Stimulated activated CD4-positive, alpha-beta T cell treated with anti-CD3 and anti-CD28 coated beads, TNF-alpha, amount 100 ng/mL, for 24 hours (primary cell): ENCODE measurements around the gene RS1.

Experiments
- DNase-seq, 3 experiments: peaks; one replicate each; pipeline ENCODE4 v3.0.0-alpha.2; 2020; ENCODE audit warnings: low read depth in 3 of 3

The RS1 gene

DNA sequence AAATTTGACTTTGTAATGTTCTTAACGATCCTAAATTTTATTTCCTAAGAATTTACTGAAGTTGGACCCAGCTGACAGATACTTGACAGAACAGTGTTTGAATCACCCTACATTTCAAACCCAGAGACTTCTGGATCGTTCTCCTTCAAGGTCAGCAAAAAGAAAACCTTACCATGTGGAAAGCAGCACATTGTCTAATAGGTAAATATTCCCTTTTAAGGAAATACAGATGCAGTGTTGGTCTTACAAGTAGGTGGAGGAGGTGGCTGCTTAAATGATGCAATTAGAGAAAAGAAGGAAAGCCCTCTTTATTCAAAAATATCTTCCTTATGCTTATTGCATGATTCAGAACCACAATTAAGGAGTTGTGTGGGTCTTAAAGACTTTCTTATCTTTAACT, 73.5 kb downstream of the RS1 start:
- DNase-seq = no peak

DNA sequence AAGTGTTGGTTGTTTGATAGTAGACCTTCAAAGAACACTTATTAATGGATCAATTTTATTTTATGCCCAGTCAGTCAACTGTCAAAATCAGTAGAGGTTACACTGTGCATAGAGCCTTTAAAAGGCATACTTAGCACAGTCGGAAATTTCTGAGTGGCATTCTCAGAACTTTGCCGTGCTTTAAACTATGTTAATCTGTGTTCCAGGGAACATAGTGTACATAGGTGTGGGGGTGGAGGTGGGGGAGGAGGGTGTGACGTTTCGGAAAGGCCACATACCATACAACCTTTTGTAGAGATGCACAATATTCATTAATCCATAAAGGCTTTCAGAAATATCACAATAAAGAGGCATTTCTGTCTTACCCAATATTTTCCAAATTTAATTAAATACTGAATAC, 75.8 kb downstream of the RS1 start:
- DNase-seq = no peak

DNA sequence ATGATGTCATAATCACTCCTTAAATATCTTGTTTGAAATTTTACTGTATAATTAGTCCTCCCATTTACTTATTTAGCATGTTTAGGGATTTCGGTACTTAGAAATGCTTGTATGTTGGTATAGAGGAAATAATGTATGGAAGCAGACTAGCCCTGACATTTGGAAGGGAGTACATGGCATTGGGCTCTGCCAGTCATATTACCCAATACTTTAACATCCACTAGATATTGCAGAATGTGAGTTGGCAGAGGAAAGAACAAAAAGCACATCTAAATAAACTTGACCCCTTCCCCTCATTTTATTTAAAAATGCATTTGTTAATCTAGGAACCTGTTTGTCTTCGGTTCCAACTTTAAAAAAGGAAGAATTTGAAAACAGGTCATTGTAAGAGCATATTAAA, 77.8 kb downstream of the RS1 start:
- no peak for DNase-seq

DNA sequence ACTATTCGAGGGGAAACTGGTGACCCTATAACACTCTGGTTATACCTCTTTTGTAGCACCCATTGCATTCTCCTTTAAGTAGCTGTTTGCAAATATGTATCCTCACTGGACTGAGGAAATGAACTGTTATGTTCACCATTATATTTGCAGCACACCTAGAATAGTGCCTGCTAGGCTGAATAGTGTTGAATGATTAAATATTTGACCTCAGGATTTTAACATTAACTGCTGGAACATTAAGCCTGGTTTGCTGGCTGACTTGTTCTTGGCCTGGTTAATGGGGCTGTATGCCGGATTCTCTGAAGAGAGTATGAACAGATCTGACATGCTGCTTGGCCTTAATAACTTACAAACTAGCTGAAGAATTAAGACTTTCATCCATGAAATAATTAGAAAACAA, 80.1 kb downstream of the RS1 start:
- no peak for DNase-seq
